DOHH2 (cell line): ENCODE data around the gene IP6K1.

Experiments used
- CTCF ChIP-seq: fragments of 200-600 bp; sonication (generic); IDR thresholded peaks from one replicate; pipeline ENCODE4 v1.5.1; 2014; ENCODE audit warnings: antibody characterized with exemption, mild to moderate bottlenecking, low read depth, low read length; ENCODE audit not compliant: poor library complexity, severe bottlenecking
- EZH2phosphoT487 ChIP-seq: fragments of 200-600 bp; sonication (generic); IDR thresholded peaks from 2 replicates; pipeline ENCODE4 v1.6.1; 2017; ENCODE audit warnings: borderline replicate concordance, mild to moderate bottlenecking, antibody characterized with exemption, low read length, moderate library complexity, mixed read lengths

- TF ChIP-seq CTCF, result no peak
- TF ChIP-seq EZH2phosphoT487, result no peak
Observed at GRCh38 chr3:49779358-49780079, 6.8 kb downstream of the IP6K1 start.
